Measurements from ENCODE around the gene MAPK8.

The MAPK8 gene

DNA sequence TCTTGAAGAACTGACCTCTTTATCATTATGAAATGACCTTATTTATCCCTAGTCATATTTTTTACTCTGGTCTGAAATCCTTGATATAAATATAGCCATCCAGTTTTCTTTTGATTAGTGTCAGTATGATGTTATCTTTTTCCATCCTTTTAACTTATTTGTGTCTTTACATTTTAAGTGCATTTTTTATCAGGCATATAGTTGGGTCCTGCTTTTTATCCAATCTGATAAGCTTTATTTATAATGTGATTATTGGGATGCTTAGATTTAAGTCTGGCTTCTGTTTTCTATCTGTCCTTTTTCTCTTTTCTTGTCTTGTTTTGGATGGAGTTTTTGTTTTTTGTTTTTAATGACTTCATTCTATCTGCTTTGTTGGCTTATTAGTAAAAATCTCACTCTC, 179.2 kb downstream of the MAPK8 start:
- no peak overlapping the region for H3K27ac ChIP-seq
- no peak overlapping the region for H3K4me3 ChIP-seq

DNA sequence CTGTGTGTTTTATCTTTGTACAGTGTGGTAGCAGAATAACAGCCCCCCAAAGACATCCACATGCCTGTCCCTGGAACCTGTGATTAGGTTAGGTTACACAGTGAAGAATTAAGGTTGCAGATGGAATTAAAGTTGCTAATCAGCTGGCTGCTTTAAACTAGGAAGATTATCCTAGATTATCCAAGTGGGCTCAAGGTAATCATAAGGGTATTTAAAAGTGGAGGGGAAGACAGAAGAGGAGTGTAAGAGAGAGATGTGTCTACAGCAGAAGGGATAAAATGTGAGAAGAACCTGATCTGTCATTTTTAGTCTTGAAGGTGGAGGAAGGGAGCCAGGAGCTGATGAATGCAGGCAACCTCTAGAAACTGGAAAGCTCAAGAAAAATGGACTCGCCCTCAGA, 180.8 kb downstream of the MAPK8 start:
- no peak overlapping the region for H3K27ac ChIP-seq
- no peak overlapping the region for H3K4me3 ChIP-seq
